Measurements from ENCODE around the gene CCNI. TPM values are rescaled to one million over a fixed set of nuclear protein-coding genes. Genes with fewer than 3 reads are reported as not detected.

CCNI gene
- total and polyA plus RNA-seq, 2 of the 13 experiments (the other 11 are each of a cell fraction or from before 2014, with no cell fraction given): 43.5 to 122 TPM

DNA sequence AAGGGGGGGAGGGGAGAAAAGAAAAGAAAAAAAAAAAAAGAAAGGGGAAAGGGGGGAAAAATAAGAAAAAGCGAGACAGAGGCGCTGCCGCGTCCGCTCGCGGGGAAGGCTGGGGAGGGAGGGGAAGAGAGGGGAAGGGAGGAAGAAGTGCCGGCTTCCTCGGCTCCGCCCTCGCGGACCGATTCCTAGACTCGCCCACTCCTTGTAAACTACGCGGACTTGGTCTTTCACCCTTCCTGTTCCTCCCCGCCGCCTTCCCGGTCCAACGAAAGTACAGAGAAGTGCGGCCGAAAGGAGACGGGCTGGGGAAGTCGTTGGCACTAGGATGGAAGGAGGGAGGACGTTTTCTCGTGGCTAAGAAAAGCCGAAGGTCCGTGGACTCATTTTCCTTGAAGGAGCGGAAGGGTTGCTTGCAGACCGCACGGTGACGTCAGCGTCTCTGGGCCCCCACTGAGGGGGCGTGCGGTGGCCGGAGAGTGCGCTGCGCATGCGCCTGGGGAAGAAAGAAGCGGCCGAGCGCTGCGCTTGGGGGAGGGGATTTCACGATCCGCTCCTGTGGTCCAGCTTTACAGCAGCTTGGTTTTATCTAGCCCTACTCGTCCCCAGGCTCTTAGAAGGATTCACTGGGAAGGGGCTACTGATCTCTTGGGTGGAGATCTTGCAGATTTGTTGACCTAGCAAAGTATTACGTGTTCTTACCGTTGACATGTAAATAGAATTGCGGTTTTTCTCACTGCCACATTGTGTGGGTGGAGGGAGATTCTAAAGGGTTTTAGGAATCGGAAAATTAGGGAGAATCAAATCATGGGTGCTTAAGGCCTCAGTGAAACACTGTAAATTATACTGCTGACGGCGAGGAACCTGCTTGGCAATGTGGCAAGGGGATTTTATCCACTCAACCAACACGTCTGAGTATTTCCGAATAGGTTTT, at the start of gene CCNI (continued):
- TF ChIP-seq, protein P1, sequence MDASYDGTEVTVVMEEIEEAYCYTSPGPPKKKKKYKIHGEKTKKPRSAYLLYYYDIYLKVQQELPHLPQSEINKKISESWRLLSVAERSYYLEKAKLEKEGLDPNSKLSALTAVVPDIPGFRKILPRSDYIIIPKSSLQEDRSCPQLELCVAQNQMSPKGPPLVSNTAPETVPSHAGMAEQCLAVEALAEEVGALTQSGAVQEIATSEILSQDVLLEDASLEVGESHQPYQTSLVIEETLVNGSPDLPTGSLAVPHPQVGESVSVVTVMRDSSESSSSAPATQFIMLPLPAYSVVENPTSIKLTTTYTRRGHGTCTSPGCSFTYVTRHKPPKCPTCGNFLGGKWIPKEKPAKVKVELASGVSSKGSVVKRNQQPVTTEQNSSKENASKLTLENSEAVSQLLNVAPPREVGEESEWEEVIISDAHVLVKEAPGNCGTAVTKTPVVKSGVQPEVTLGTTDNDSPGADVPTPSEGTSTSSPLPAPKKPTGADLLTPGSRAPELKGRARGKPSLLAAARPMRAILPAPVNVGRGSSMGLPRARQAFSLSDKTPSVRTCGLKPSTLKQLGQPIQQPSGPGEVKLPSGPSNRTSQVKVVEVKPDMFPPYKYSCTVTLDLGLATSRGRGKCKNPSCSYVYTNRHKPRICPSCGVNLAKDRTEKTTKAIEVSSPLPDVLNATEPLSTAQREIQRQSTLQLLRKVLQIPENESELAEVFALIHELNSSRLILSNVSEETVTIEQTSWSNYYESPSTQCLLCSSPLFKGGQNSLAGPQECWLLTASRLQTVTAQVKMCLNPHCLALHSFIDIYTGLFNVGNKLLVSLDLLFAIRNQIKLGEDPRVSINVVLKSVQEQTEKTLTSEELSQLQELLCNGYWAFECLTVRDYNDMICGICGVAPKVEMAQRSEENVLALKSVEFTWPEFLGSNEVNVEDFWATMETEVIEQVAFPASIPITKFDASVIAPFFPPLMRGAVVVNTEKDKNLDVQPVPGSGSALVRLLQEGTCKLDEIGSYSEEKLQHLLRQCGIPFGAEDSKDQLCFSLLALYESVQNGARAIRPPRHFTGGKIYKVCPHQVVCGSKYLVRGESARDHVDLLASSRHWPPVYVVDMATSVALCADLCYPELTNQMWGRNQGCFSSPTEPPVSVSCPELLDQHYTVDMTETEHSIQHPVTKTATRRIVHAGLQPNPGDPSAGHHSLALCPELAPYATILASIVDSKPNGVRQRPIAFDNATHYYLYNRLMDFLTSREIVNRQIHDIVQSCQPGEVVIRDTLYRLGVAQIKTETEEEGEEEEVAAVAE (CRISPR knock-in tag; IDR thresholded peaks at IDR 0.05; ENCODE audit: borderline replicate concordance): no peak
- TF ChIP-seq ZZZ3 (CRISPR knock-in tag; IDR thresholded peaks at IDR 0.05; ENCODE audit: borderline replicate concordance): peak; percentile 85; the same call in 1 of the 2 replicates
- TF ChIP-seq RFX3 (CRISPR knock-in tag; IDR thresholded peaks at IDR 0.05): no peak
- TF ChIP-seq XBP1 (CRISPR knock-in tag; IDR thresholded peaks at IDR 0.05): 0 out of 2 replicates have a peak, but pooled peaks have one; percentile 17
- peak; percentile 96 for TF ChIP-seq ZNF501 (CRISPR knock-in tag; IDR thresholded peaks at IDR 0.05)
- TF ChIP-seq ZMAT3 (CRISPR knock-in tag; conservative IDR thresholded peaks at IDR 0.05): peak; percentile 93
- peak; percentile 48; the same call in 1 of the 2 replicates for TF ChIP-seq RBFOX2 (IDR thresholded peaks at IDR 0.05; ENCODE audit: low read depth, low read length)
- TF ChIP-seq, protein P2, sequence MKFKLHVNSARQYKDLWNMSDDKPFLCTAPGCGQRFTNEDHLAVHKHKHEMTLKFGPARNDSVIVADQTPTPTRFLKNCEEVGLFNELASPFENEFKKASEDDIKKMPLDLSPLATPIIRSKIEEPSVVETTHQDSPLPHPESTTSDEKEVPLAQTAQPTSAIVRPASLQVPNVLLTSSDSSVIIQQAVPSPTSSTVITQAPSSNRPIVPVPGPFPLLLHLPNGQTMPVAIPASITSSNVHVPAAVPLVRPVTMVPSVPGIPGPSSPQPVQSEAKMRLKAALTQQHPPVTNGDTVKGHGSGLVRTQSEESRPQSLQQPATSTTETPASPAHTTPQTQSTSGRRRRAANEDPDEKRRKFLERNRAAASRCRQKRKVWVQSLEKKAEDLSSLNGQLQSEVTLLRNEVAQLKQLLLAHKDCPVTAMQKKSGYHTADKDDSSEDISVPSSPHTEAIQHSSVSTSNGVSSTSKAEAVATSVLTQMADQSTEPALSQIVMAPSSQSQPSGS (CRISPR knock-in tag; IDR thresholded peaks at IDR 0.05): peak; percentile 100
- 0 out of 2 replicates have a peak, but pooled peaks have one; percentile 65 for TF ChIP-seq MEIS2 (CRISPR knock-in tag; IDR thresholded peaks at IDR 0.05)
- TF ChIP-seq, protein P3, sequence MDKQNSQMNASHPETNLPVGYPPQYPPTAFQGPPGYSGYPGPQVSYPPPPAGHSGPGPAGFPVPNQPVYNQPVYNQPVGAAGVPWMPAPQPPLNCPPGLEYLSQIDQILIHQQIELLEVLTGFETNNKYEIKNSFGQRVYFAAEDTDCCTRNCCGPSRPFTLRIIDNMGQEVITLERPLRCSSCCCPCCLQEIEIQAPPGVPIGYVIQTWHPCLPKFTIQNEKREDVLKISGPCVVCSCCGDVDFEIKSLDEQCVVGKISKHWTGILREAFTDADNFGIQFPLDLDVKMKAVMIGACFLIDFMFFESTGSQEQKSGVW (CRISPR knock-in tag; IDR thresholded peaks at IDR 0.05; ENCODE audit: borderline replicate concordance): no peak
- no peak for TF ChIP-seq FLYWCH1 (CRISPR knock-in tag; IDR thresholded peaks at IDR 0.05)
- no peak; the same call in 1 of the 2 replicates for TF ChIP-seq ATRX (CRISPR knock-in tag; IDR thresholded peaks at IDR 0.05; ENCODE audit: borderline replicate concordance)
- TF ChIP-seq CENPT (CRISPR knock-in tag; IDR thresholded peaks at IDR 0.05; ENCODE audit: low read depth): no peak
- 0 out of 2 replicates have a peak, but pooled peaks have one; percentile 65 for TF ChIP-seq ATF7-NPFF (CRISPR knock-in tag; IDR thresholded peaks at IDR 0.05; ENCODE audit: low read depth)
- TF ChIP-seq ZFP90 (CRISPR knock-in tag; IDR thresholded peaks at IDR 0.05; ENCODE audit: borderline replicate concordance): peak; percentile 78; the same call in 1 of the 2 replicates
- TF ChIP-seq, protein P4, sequence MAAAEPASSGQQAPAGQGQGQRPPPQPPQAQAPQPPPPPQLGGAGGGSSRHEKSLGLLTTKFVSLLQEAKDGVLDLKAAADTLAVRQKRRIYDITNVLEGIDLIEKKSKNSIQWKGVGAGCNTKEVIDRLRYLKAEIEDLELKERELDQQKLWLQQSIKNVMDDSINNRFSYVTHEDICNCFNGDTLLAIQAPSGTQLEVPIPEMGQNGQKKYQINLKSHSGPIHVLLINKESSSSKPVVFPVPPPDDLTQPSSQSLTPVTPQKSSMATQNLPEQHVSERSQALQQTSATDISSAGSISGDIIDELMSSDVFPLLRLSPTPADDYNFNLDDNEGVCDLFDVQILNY (CRISPR knock-in tag; conservative IDR thresholded peaks at IDR 0.05): no peak; the same call in 1 of the 2 replicates
- no peak for TF ChIP-seq HOXA9 (CRISPR knock-in tag; IDR thresholded peaks at IDR 0.05; ENCODE audit: borderline replicate concordance)
- TF ChIP-seq, protein P5, sequence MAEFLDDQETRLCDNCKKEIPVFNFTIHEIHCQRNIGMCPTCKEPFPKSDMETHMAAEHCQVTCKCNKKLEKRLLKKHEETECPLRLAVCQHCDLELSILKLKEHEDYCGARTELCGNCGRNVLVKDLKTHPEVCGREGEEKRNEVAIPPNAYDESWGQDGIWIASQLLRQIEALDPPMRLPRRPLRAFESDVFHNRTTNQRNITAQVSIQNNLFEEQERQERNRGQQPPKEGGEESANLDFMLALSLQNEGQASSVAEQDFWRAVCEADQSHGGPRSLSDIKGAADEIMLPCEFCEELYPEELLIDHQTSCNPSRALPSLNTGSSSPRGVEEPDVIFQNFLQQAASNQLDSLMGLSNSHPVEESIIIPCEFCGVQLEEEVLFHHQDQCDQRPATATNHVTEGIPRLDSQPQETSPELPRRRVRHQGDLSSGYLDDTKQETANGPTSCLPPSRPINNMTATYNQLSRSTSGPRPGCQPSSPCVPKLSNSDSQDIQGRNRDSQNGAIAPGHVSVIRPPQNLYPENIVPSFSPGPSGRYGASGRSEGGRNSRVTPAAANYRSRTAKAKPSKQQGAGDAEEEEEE (CRISPR knock-in tag; IDR thresholded peaks at IDR 0.05; ENCODE audit: borderline replicate concordance): peak; percentile 69; the same call in 1 of the 2 replicates
